Spinal cord (tissue), 10 donors: ENCODE results near the gene PLXNB1. TPM values are rescaled to one million over a fixed set of nuclear protein-coding genes. Genes with fewer than 3 reads are reported as not detected.

Experiments
- DNase-seq, 6 donors: peaks; one replicate each; pipeline versions ENCODE4 v3.0.0 to v3.0.0-alpha.2; 2013 to 2015; ENCODE audit warnings: low spot score in 6 of 6, low read depth in 4 of 6
- H3K27ac ChIP-seq: one replicate; pipeline ENCODE4 v1.5.1; 2013; ENCODE audit warnings: low read depth, low read length, control low read depth
- H3K27me3 ChIP-seq: one replicate; pipeline ENCODE4 v1.6.1; 2013; ENCODE audit warnings: low read length; ENCODE audit not compliant: control insufficient read depth, insufficient read depth
- H3K36me3 ChIP-seq: one replicate; pipeline ENCODE4 v1.6.1; 2013; ENCODE audit warnings: low read length; ENCODE audit not compliant: control insufficient read depth, insufficient read depth
- H3K4me1 ChIP-seq: one replicate; pipeline ENCODE4 v1.6.1; 2013; ENCODE audit warnings: low read length; ENCODE audit not compliant: control insufficient read depth, insufficient read depth
- H3K4me3 ChIP-seq: one replicate; pipeline ENCODE4 v1.5.1; 2013; ENCODE audit warnings: low read depth, low read length, control low read depth
- H3K9me3 ChIP-seq: one replicate; pipeline ENCODE4 v1.6.1; 2013; ENCODE audit warnings: low read length; ENCODE audit not compliant: control insufficient read depth, insufficient read depth
- WGBS: methylation state at CpG from one replicate; pipeline ENCODE4 v1.1.5; 2013; ENCODE audit warnings: missing lambda C conversion rate; ENCODE audit not compliant: insufficient coverage; 5-methylcytosine and 5-hydroxymethylcytosine counted together
- polyA plus RNA-seq, 2 donors: library from polyadenylated mRNA; unstranded; fragments of 120-200 nt; gene quantifications; one replicate each; pipeline ENCODE4 v1.2.1, GENCODE V29; 2013; ENCODE audit not compliant: insufficient read length in 2 of 2
- total RNA-seq, 2 donors: library from RNA; depleted of rRNA in 1 of 2; stranded (reverse); fragments of 120-200 nt in 1 of 2; fragments of >200 nt in 1 of 2; gene quantifications; one replicate each; pipeline versions ENCODE4 v1.2.3 to v1.2.4, GENCODE V29; 2013 to 2014
- donor health status: healthy.

PLXNB1 gene
- total and polyA plus RNA-seq, 4 donors = 37.6 to 133 (median 96.7) TPM

- no peak overlapping the region for H3K27ac ChIP-seq
- 0% methylated on average over 1 of the region's 1 CpG for WGBS
- no peaks in the 10 kb centered on the region for H3K9me3 ChIP-seq
- H3K27me3 ChIP-seq = no peaks in the 10 kb centered on the region
- no peak for DNase-seq
- peaks cover 24% of the 10 kb centered on the region for H3K4me1 ChIP-seq
- H3K36me3 ChIP-seq = peaks cover 30% of the 10 kb centered on the region
- H3K4me3 ChIP-seq = no peak overlapping the region
These were observed 6.5 kb upstream of the PLXNB1 start for GRCh38 chr3:48436477-48436787.

- no peak overlapping the region for H3K27ac ChIP-seq
- H3K9me3 ChIP-seq = no peaks in the 10 kb centered on the region
- WGBS = 70% methylated on average over 5 of the region's 7 CpGs
- peaks cover 35% of the 10 kb centered on the region for H3K36me3 ChIP-seq
- peaks cover 19% of the 10 kb centered on the region for H3K4me1 ChIP-seq
- peak in 4 of 6 donors; percentile 81 to 96 (median 89) for DNase-seq
- no peak overlapping the region for H3K4me3 ChIP-seq
- no peaks in the 10 kb centered on the region for H3K27me3 ChIP-seq
These were observed 6.0 kb upstream of the PLXNB1 start for GRCh38 chr3:48435774-48436476.

GRCh38 chr3:48435223-48435595 lies 5.3 kb upstream of the PLXNB1 start:
- DNase-seq = no peak
- Histone ChIP-seq H3K9me3 (no peaks in the 10 kb centered on the region), H3K27ac (no peak overlapping the region), H3K36me3 (peaks cover 35% of the 10 kb centered on the region), H3K4me3 (no peak overlapping the region), H3K4me1 (peaks cover 20% of the 10 kb centered on the region), H3K27me3 (no peaks in the 10 kb centered on the region)
- WGBS = 100% methylated on average over 2 of the region's 4 CpGs

DNA sequence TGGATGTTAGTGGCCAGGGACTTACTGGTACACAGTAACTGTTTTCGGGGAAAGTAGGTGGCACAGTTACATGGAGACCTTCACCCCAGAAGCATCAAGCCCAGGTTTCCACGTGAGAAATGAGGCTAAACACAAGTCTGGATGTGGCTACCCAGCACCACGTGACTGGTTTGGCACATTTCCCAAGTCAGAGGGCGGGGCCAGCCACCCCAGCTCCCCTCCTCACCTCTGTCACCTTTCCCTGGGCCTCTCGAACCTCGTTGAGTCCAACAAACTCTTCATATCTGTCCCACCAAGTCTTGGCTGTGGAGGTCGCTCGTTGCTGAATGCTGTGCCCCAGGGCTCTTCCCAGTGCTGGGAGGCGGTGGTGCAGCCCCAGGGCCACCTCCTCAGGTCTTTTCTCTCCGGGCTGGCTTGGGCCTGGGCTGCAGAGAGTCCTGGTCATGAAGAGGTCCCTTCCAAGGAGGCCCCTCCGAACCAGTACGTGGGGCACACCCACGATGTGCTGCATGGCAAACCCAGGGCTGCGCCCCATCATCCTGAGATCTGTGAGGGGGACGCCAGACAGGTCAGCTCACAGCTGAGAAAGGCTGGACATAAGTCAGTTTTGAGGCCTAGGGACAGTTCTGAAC lies 4.8 kb upstream of the PLXNB1 start:
- Histone ChIP-seq H3K27me3 (no peaks in the 10 kb centered on the region), H3K36me3 (peaks cover 35% of the 10 kb centered on the region), H3K27ac (peak overlapping the region; percentile 29), H3K9me3 (no peaks in the 10 kb centered on the region), H3K4me3 (no peak overlapping the region), H3K4me1 (peaks cover 23% of the 10 kb centered on the region)
- no peak for DNase-seq
- WGBS = 90% methylated on average over 15 of the region's 15 CpGs

- Histone ChIP-seq H3K27me3 (no peaks in the 10 kb centered on the region), H3K36me3 (peaks cover 35% of the 10 kb centered on the region), H3K4me1 (peaks cover 16% of the 10 kb centered on the region), H3K4me3 (no peak overlapping the region), H3K9me3 (no peaks in the 10 kb centered on the region), H3K27ac (peak overlapping the region; percentile 52)
- peak in 1 of 6 donors; percentile 34 for DNase-seq
- 92% methylated on average over 11 of the region's 12 CpGs for WGBS
These were observed 3.7 kb upstream of the PLXNB1 start for GRCh38 chr3:48433472-48434118.

GRCh38 chr3:48432411-48433371 lies 2.8 kb upstream of the PLXNB1 start:
- Histone ChIP-seq H3K9me3 (no peaks in the 10 kb centered on the region), H3K27ac (no peak overlapping the region), H3K4me1 (peaks cover 25% of the 10 kb centered on the region), H3K4me3 (no peak overlapping the region), H3K36me3 (peaks cover 35% of the 10 kb centered on the region), H3K27me3 (no peaks in the 10 kb centered on the region)
- 69% methylated on average over 13 of the region's 16 CpGs for WGBS
- peak in 1 of 6 donors; percentile 7 for DNase-seq

- no peak overlapping the region for H3K4me3 ChIP-seq
- H3K4me1 ChIP-seq = peaks cover 36% of the 10 kb centered on the region
- no peak overlapping the region for H3K27ac ChIP-seq
- no peaks in the 10 kb centered on the region for H3K27me3 ChIP-seq
- DNase-seq = no peak
- no peaks in the 10 kb centered on the region for H3K9me3 ChIP-seq
- H3K36me3 ChIP-seq = peaks cover 35% of the 10 kb centered on the region
- WGBS = 100% methylated on average over 3 of the region's 8 CpGs
These were observed 1.5 kb upstream of the PLXNB1 start for GRCh38 chr3:48431224-48432029.

- Histone ChIP-seq H3K4me3 (no peak overlapping the region), H3K27me3 (no peaks in the 10 kb centered on the region), H3K36me3 (peaks cover 35% of the 10 kb centered on the region), H3K27ac (no peak overlapping the region), H3K4me1 (peaks cover 40% of the 10 kb centered on the region), H3K9me3 (no peaks in the 10 kb centered on the region)
- DNase-seq = no peak
- WGBS = 89% methylated on average over 1 of the region's 1 CpG
These were observed 819 bp upstream of the PLXNB1 start for GRCh38 chr3:48430708-48431101.
